GM12801 (cell line): ENCODE results near the gene FTCD.

Source experiments
- CTCF ChIP-seq: IDR thresholded peaks from one replicate; pipeline ENCODE4 v1.5.1; 2011; ENCODE audit warnings: control low read depth; ENCODE audit not compliant: insufficient read length; ENCODE audit errors: extremely low read depth

FTCD gene

GRCh38 chr21:46189959-46190490 lies 34.6 kb upstream of the FTCD start:
- TF ChIP-seq CTCF = no peak

GRCh38 chr21:46189213-46189958 lies 34.0 kb upstream of the FTCD start:
- no peak for TF ChIP-seq CTCF

GRCh38 chr21:46188226-46189212 lies 33.1 kb upstream of the FTCD start:
- no peak for TF ChIP-seq CTCF

DNA sequence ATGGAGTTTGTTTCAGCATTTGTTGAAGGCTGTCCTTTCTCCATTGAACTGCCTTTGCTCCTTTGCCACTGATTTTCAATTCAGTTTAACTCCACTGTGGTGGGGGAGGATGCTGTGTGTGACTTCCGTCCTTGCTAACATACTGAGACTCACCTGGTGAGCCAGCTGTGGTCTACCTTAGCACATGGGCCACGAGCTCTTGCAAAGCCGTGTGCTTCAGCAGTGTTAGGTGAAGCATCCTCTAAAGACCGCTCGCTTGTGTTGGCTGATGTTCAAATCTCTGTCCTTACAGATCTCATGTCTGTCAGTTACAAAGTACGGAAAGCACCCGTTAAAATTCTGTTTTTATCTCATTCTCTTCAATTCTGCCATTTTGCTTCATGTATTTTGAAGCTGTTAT lies 32.4 kb upstream of the FTCD start:
- no peak for TF ChIP-seq CTCF

DNA sequence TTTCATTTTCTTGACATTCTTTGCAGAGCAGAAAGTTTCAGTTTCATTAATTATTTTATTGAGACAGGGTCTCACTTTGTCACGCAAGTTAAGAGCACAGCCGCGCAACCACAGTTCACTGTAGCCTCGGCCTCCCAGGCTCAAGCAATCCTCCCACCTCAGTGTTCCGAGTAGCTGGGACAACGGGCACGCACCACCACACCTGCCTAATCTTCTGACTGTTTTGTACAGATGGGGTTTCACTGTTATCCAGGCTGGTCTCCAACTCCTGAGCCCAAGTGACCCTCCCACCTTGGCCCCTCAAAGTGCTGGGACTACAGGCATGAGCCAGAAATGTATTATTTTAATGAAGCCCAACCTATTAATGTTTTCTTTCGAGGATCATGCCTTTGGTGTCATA lies 31.9 kb upstream of the FTCD start:
- no peak for TF ChIP-seq CTCF

DNA sequence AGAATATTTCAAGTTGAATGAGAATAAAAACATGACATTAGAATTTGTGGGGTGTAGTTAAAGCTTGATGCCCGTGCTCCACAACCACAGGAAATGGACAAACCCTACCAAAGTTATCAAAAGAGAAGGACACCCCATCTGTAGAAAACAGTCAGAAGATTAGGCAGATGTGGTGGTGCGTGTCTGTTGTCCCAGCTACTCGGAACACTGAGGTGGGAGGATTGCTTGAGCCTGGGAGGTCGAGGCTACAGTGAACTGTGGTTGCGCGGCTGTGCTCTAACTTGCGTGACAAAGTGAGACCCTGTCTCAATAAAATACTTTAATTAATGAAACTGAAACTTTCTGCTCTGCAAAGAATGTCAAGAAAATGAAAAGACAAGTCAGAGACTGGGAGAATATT lies 30.3 kb upstream of the FTCD start:
- TF ChIP-seq CTCF = no peak
